K562 (cell line): ENCODE measurements around the gene VEGFA. TPM values are rescaled to one million over a fixed set of nuclear protein-coding genes. Genes with fewer than 3 reads are reported as not detected.

Experiments
- E2F5 ChIP-seq: sonication (generic); formaldehyde crosslinking; IDR thresholded peaks from 2 replicates; pipeline ENCODE4 v1.8.0; 2022; ENCODE audit warnings: mild to moderate bottlenecking, missing genetic modification reagents
- E2F8 ChIP-seq: fragments of 450-650 bp; IDR thresholded peaks from 2 replicates; pipeline ENCODE4 v1.7.1; 2018; ENCODE audit warnings: mild to moderate bottlenecking, low read depth; ENCODE audit not compliant: partially characterized antibody
- ESRRA ChIP-seq: fragments of 450-650 bp; IDR thresholded peaks from 2 replicates; pipeline ENCODE4 v1.6.1; 2014; ENCODE audit warnings: low read depth, mild to moderate bottlenecking, moderate library complexity, borderline replicate concordance
- ETV1 ChIP-seq: fragments of 450-650 bp; conservative IDR thresholded peaks from 2 replicates; pipeline ENCODE4 v1.6.1; 2016; ENCODE audit warnings: missing genetic modification characterization, control low read depth, low read depth, missing compliant biosample characterization
- FOXO4 ChIP-seq: fragments of 450-650 bp; formaldehyde crosslinking; IDR thresholded peaks from 2 replicates; pipeline ENCODE4 v1.4.0; 2020; ENCODE audit warnings: mild to moderate bottlenecking, moderate library complexity
- IRF2 ChIP-seq: sonication (generic); formaldehyde crosslinking; IDR thresholded peaks from 2 replicates; pipeline ENCODE4 v1.8.1; 2022; ENCODE audit warnings: mild to moderate bottlenecking, missing genetic modification reagents
- MBD1 ChIP-seq: fragments of 250-450 bp; sonication (Bioruptor Pico); IDR thresholded peaks from 2 replicates; pipeline ENCODE4 v1.8.0; 2022; ENCODE audit warnings: inconsistent platforms
- MCM2 ChIP-seq: fragments of 450-650 bp; IDR thresholded peaks from 2 replicates; pipeline ENCODE4 v1.6.1; 2017; ENCODE audit warnings: low read depth, mild to moderate bottlenecking
- NFE2L1 ChIP-seq: fragments of 450-650 bp; IDR thresholded peaks from 2 replicates; pipeline ENCODE4 v1.6.1; 2016; ENCODE audit warnings: missing genetic modification characterization, low read depth, mild to moderate bottlenecking, missing compliant biosample characterization, moderate library complexity, borderline replicate concordance
- NFRKB ChIP-seq: fragments of 450-650 bp; IDR thresholded peaks from 2 replicates; pipeline ENCODE4 v1.6.1; 2016; ENCODE audit warnings: low read depth
- NR1H2 ChIP-seq: sonication (generic); formaldehyde crosslinking; IDR thresholded peaks from 2 replicates; pipeline ENCODE4 v1.4.0; 2020; ENCODE audit warnings: mild to moderate bottlenecking, missing genetic modification reagents
- PPARD ChIP-seq: fragments of 250-450 bp; sonication (Bioruptor Pico); IDR thresholded peaks from 2 replicates; pipeline ENCODE4 v1.8.0; 2022; ENCODE audit warnings: inconsistent platforms, mild to moderate bottlenecking, moderate library complexity
- SMARCA5 ChIP-seq: fragments of 450-650 bp; IDR thresholded peaks from 2 replicates; pipeline ENCODE4 v1.6.1; 2016
- SUPT5H ChIP-seq: fragments of 450-650 bp; IDR thresholded peaks from 2 replicates; pipeline ENCODE4 v1.6.1; 2016
- TCF7L2 ChIP-seq: fragments of 150-350 bp; IDR thresholded peaks from 2 replicates; pipeline ENCODE4 v1.6.1; 2016; ENCODE audit warnings: low read depth, mild to moderate bottlenecking, low read length, moderate library complexity
- ZFX ChIP-seq: sonication (generic); formaldehyde crosslinking; IDR thresholded peaks from 2 replicates; pipeline ENCODE4 v1.8.0; 2022; ENCODE audit warnings: mild to moderate bottlenecking, missing genetic modification reagents, moderate library complexity
- ZNF239 ChIP-seq: fragments of 250-450 bp; sonication (Bioruptor Pico); IDR thresholded peaks from 2 replicates; pipeline ENCODE4 v1.4.0; 2020; ENCODE audit warnings: mild to moderate bottlenecking
- ZNF780A ChIP-seq: fragments of 250-450 bp; sonication (Bioruptor Pico); IDR thresholded peaks from 2 replicates; pipeline ENCODE4 v1.5.0; 2021; ENCODE audit warnings: mild to moderate bottlenecking
- polyA plus RNA-seq, 8 experiments: library from polyadenylated mRNA; depleted of rRNA in 4 of 8; stranded (reverse) in 5 of 8; unstranded in 3 of 8; fragments of >200 nt; fragmentation: Nextera tagmentation in 2 of 8; fragmentation: Illumina TruSeq in 1 of 8; extraction: Ambion mirVana in 2 of 8; extraction: Trizol in 1 of 8; gene quantifications; 2 replicates each; pipeline versions ENCODE4 v1.2.1 to v1.2.3, GENCODE V29; 2011 to 2014; ENCODE audit warnings: inconsistent platforms in 1 of 8, missing spikeins in 1 of 8
- total RNA-seq, 7 experiments: library from RNA; depleted of rRNA in 6 of 7; stranded (reverse); fragments of >200 nt in 6 of 7; fragmentation: Illumina TruSeq in 2 of 7; extraction: Trizol in 2 of 7; gene quantifications; 2 replicates each; pipeline versions ENCODE4 v1.2.1 to v1.2.3, GENCODE V29; 2011 to 2021; ENCODE audit warnings: low replicate concordance in 1 of 7

Gene VEGFA
- total and polyA plus RNA-seq, 9 of the 15 experiments (the other 6 are each of a cell fraction or from before 2014, with no cell fraction given) = 14.0 to 271 (median 124) TPM

GRCh38 chr6:43798688-43799444, 28.9 kb downstream of the VEGFA start (continued):
- no peak; the same call in 1 of the 2 replicates for TF ChIP-seq SUPT5H
- no peak for TF ChIP-seq MBD1 (CRISPR knock-in tag)
- TF ChIP-seq SMARCA5 = peak; percentile 79; the same call in 1 of the 2 replicates
- no peak for TF ChIP-seq IRF2 (CRISPR knock-in tag)
- no peak for TF ChIP-seq MCM2
- no peak for TF ChIP-seq NFE2L1
- TF ChIP-seq ZNF780A = no peak
- peak; percentile 83 for TF ChIP-seq ESRRA
- TF ChIP-seq E2F5 (CRISPR knock-in tag) = no peak
- TF ChIP-seq ETV1 (tag) = no peak
- TF ChIP-seq NFRKB = peak; percentile 43; the same call in 1 of the 2 replicates
- no peak for TF ChIP-seq FOXO4 (CRISPR knock-in tag)
- no peak for TF ChIP-seq NR1H2
- no peak for TF ChIP-seq PPARD
- peak; percentile 82 for TF ChIP-seq ZFX (CRISPR knock-in tag)
- TF ChIP-seq TCF7L2 = no peak
- no peak for TF ChIP-seq E2F8
- TF ChIP-seq ZNF239 = no peak
